T-helper 17 cell (primary cell): ENCODE results near the gene NPAS3. TPM values are rescaled to one million over a fixed set of nuclear protein-coding genes. Genes with fewer than 3 reads are reported as not detected.

Experiments used
- ATAC-seq: fragments of 150-1000 bp; cut with Tn5 transposase; 2 replicates; pipeline ENCODE4 v1.10.0; 2021; ENCODE audit warnings: mild to moderate bottlenecking, moderate library complexity
- DNase-seq, 3 donors: peaks; one replicate each; pipeline versions ENCODE4 v3.0.0 to v3.0.0-alpha.2; 2020 to 2021
- H3K9me3 ChIP-seq: one replicate; pipeline ENCODE4 v1.7.0; 2013; ENCODE audit warnings: low read length, mild to moderate bottlenecking; ENCODE audit not compliant: control insufficient read depth, poor library complexity, severe bottlenecking
- H3K27ac Mint-ChIP-seq: one replicate; pipeline ENCODE4 v1.8.0; 2022; ENCODE audit warnings: mild to moderate bottlenecking, moderate library complexity, mixed read lengths
- H3K27me3 Mint-ChIP-seq: one replicate; pipeline ENCODE4 v1.8.0; 2022; ENCODE audit warnings: mixed read lengths
- H3K36me3 Mint-ChIP-seq: one replicate; pipeline ENCODE4 v1.8.0; 2022; ENCODE audit warnings: low read depth, mixed read lengths
- H3K4me1 Mint-ChIP-seq: one replicate; pipeline ENCODE4 v1.8.0; 2022; ENCODE audit warnings: mild to moderate bottlenecking, mixed read lengths
- H3K4me3 Mint-ChIP-seq: one replicate; pipeline ENCODE4 v1.8.0; 2022; ENCODE audit warnings: mild to moderate bottlenecking, moderate library complexity, mixed read lengths
- total RNA-seq, 4 donors: library from RNA in 2 of 4; stranded (reverse) in 2 of 4; gene quantifications; one replicate each; pipeline ENCODE4 v1.2.3 and lab custom pipeline; 2022 to 2026

The NPAS3 gene
- total RNA-seq, 2 donors from 2014 or later: not detected

- H3K27ac Mint-ChIP-seq: no peak overlapping the region
- no peak for DNase-seq
- H3K27me3 Mint-ChIP-seq: peaks cover 10% of the 10 kb centered on the region
- H3K4me3 Mint-ChIP-seq: no peak overlapping the region
- H3K9me3 ChIP-seq: no peaks in the 10 kb centered on the region
- H3K4me1 Mint-ChIP-seq: peaks cover 2% of the 10 kb centered on the region
- no peak for ATAC-seq
- H3K36me3 Mint-ChIP-seq: no peaks in the 10 kb centered on the region
Measured at GRCh38 chr14:33528655-33529054, 590.0 kb downstream of the NPAS3 start.

- ATAC-seq (no peak), DNase-seq (no peak)
- Mint-ChIP-seq H3K27me3 (peaks cover 10% of the 10 kb centered on the region), H3K36me3 (no peaks in the 10 kb centered on the region), H3K27ac (no peak overlapping the region), H3K4me3 (no peak overlapping the region), H3K4me1 (peaks cover 2% of the 10 kb centered on the region)
- no peaks in the 10 kb centered on the region for H3K9me3 ChIP-seq
Measured at GRCh38 chr14:33529787-33530757, 591.4 kb downstream of the NPAS3 start.

- ATAC-seq: no peak
- Mint-ChIP-seq H3K4me3 (no peak overlapping the region), H3K27me3 (peaks cover 6% of the 10 kb centered on the region), H3K4me1 (peaks cover 2% of the 10 kb centered on the region), H3K36me3 (no peaks in the 10 kb centered on the region), H3K27ac (no peak overlapping the region)
- no peaks in the 10 kb centered on the region for H3K9me3 ChIP-seq
- DNase-seq: no peak
Measured at GRCh38 chr14:33532553-33532952, 593.9 kb downstream of the NPAS3 start.

- Mint-ChIP-seq H3K4me3 (no peak overlapping the region), H3K27me3 (no peaks in the 10 kb centered on the region)
Measured at GRCh38 chr14:33534104-33534503, 595.4 kb downstream of the NPAS3 start.

GRCh38 chr14:33534632-33535031, 596.0 kb downstream of the NPAS3 start:
- peaks cover under 1% of the 10 kb centered on the region for H3K27me3 Mint-ChIP-seq
- ATAC-seq: no peak
- H3K4me3 Mint-ChIP-seq: no peak overlapping the region
- no peak overlapping the region for H3K27ac Mint-ChIP-seq
- no peaks in the 10 kb centered on the region for H3K9me3 ChIP-seq
- DNase-seq: no peak
- H3K36me3 Mint-ChIP-seq: no peaks in the 10 kb centered on the region
- H3K4me1 Mint-ChIP-seq: no peaks in the 10 kb centered on the region

More at GRCh38 chr14:33534104-33534503, 595.4 kb downstream of the NPAS3 start:
- H3K9me3 ChIP-seq: no peaks in the 10 kb centered on the region
- ATAC-seq: no peak
- no peak overlapping the region for H3K27ac Mint-ChIP-seq
- H3K4me1 Mint-ChIP-seq: no peaks in the 10 kb centered on the region
- no peaks in the 10 kb centered on the region for H3K36me3 Mint-ChIP-seq
- no peak for DNase-seq

- H3K9me3 ChIP-seq: no peaks in the 10 kb centered on the region
- DNase-seq: no peak
- no peaks in the 10 kb centered on the region for H3K36me3 Mint-ChIP-seq
Measured at GRCh38 chr14:33539918-33540357, 601.3 kb downstream of the NPAS3 start.

GRCh38 chr14:33541171-33541570, 602.5 kb downstream of the NPAS3 start:
- H3K27me3 Mint-ChIP-seq: peaks cover 21% of the 10 kb centered on the region
- ATAC-seq: no peak
- no peaks in the 10 kb centered on the region for H3K36me3 Mint-ChIP-seq
- no peak overlapping the region for H3K4me3 Mint-ChIP-seq
- DNase-seq: no peak
- H3K4me1 Mint-ChIP-seq: no peaks in the 10 kb centered on the region
- H3K27ac Mint-ChIP-seq: no peak overlapping the region
- no peaks in the 10 kb centered on the region for H3K9me3 ChIP-seq

More at GRCh38 chr14:33539918-33540357, 601.3 kb downstream of the NPAS3 start:
- ATAC-seq: no peak
- H3K27ac Mint-ChIP-seq: no peak overlapping the region
- H3K4me3 Mint-ChIP-seq: no peak overlapping the region
- peaks cover 19% of the 10 kb centered on the region for H3K27me3 Mint-ChIP-seq
- no peaks in the 10 kb centered on the region for H3K4me1 Mint-ChIP-seq

GRCh38 chr14:33542338-33543287, 603.9 kb downstream of the NPAS3 start:
- Mint-ChIP-seq H3K36me3 (no peaks in the 10 kb centered on the region), H3K27me3 (peaks cover 23% of the 10 kb centered on the region), H3K27ac (no peak overlapping the region), H3K4me1 (no peaks in the 10 kb centered on the region), H3K4me3 (no peak overlapping the region)
- ATAC-seq (no peak), DNase-seq (no peak)
- no peaks in the 10 kb centered on the region for H3K9me3 ChIP-seq

GRCh38 chr14:33545696-33546095, 607.0 kb downstream of the NPAS3 start:
- DNase-seq (no peak), ATAC-seq (no peak)
- Mint-ChIP-seq H3K4me1 (no peaks in the 10 kb centered on the region), H3K27me3 (peaks cover 23% of the 10 kb centered on the region), H3K36me3 (no peaks in the 10 kb centered on the region), H3K4me3 (no peak overlapping the region), H3K27ac (no peak overlapping the region)
- H3K9me3 ChIP-seq: no peaks in the 10 kb centered on the region

GRCh38 chr14:33548606-33549005, 609.9 kb downstream of the NPAS3 start:
- H3K4me1 Mint-ChIP-seq: no peaks in the 10 kb centered on the region
- H3K27ac Mint-ChIP-seq: no peak overlapping the region
- H3K9me3 ChIP-seq: no peaks in the 10 kb centered on the region
- no peak for DNase-seq
- H3K36me3 Mint-ChIP-seq: no peaks in the 10 kb centered on the region
- no peak for ATAC-seq
- H3K27me3 Mint-ChIP-seq: peaks cover 14% of the 10 kb centered on the region
- H3K4me3 Mint-ChIP-seq: no peak overlapping the region

- Mint-ChIP-seq H3K27ac (no peak overlapping the region), H3K4me3 (no peak overlapping the region), H3K4me1 (no peaks in the 10 kb centered on the region), H3K27me3 (peaks cover 35% of the 10 kb centered on the region), H3K36me3 (no peaks in the 10 kb centered on the region)
- DNase-seq (no peak), ATAC-seq (no peak)
- no peaks in the 10 kb centered on the region for H3K9me3 ChIP-seq
Measured at GRCh38 chr14:33551963-33552362, 613.3 kb downstream of the NPAS3 start.

- H3K9me3 ChIP-seq: no peaks in the 10 kb centered on the region
- Mint-ChIP-seq H3K27ac (no peak overlapping the region), H3K36me3 (no peaks in the 10 kb centered on the region), H3K27me3 (peaks cover 39% of the 10 kb centered on the region), H3K4me3 (no peak overlapping the region), H3K4me1 (no peaks in the 10 kb centered on the region)
- DNase-seq: no peak
- ATAC-seq: no peak
Measured at GRCh38 chr14:33553706-33554278, 615.1 kb downstream of the NPAS3 start.

GRCh38 chr14:33554988-33555387, 616.3 kb downstream of the NPAS3 start:
- no peaks in the 10 kb centered on the region for H3K36me3 Mint-ChIP-seq
- no peak for ATAC-seq
- no peak overlapping the region for H3K27ac Mint-ChIP-seq
- H3K4me3 Mint-ChIP-seq: no peak overlapping the region
- DNase-seq: no peak
- no peaks in the 10 kb centered on the region for H3K9me3 ChIP-seq
- no peaks in the 10 kb centered on the region for H3K4me1 Mint-ChIP-seq
- H3K27me3 Mint-ChIP-seq: peaks cover 44% of the 10 kb centered on the region
